Breast epithelium (tissue), 4 donors: ENCODE measurements around the gene NPY2R. TPM values are rescaled to one million over a fixed set of nuclear protein-coding genes. Genes with fewer than 3 reads are reported as not detected.

Source experiments
- DNase-seq, 2 donors: peaks; one replicate each; pipeline ENCODE4 v3.0.0-alpha.2; 2019; ENCODE audit warnings: low spot score in 2 of 2
- H3K27ac ChIP-seq, 2 donors: fragments of 200-600 bp; sonication (generic) in 1 of 2; one replicate each; pipeline ENCODE4 v1.5.1; 2016 to 2019; ENCODE audit warnings: mild to moderate bottlenecking in 1 of 2
- H3K27me3 ChIP-seq, 2 donors: fragments of 200-600 bp; sonication (generic) in 1 of 2; one replicate each; pipeline versions ENCODE4 v1.5.1 to v1.6.0; 2017 to 2019; ENCODE audit warnings: control low read depth in 1 of 2, mild to moderate bottlenecking in 1 of 2
- H3K36me3 ChIP-seq: fragments of 200-600 bp; one replicate; pipeline ENCODE4 v1.5.1; 2019
- H3K4me1 ChIP-seq, 2 donors: fragments of 200-600 bp; sonication (generic); one replicate each; pipeline ENCODE4 v1.5.1; 2016 to 2019; ENCODE audit warnings: control low read depth in 1 of 2
- H3K4me3 ChIP-seq, 3 donors: fragments of 200-600 bp; sonication (generic); 1 replicate in 2 of 3; 2 replicates in 1 of 3; pipeline ENCODE4 v1.5.1; 2016 to 2019; ENCODE audit warnings: mild to moderate bottlenecking in 3 of 3, moderate library complexity in 2 of 3
- H3K9me3 ChIP-seq, 2 donors: fragments of 200-600 bp; sonication (generic) in 1 of 2; one replicate each; pipeline ENCODE4 v1.5.1; 2016 to 2019; ENCODE audit warnings: control low read depth in 1 of 2
- POLR2A ChIP-seq: fragments of 450-650 bp; IDR thresholded peaks from one replicate; pipeline ENCODE4 v1.6.1; 2016; ENCODE audit warnings: antibody characterized with exemption, mild to moderate bottlenecking, moderate library complexity
- intact Hi-C: fragments of 100-400 bp; cut with DNase I; formaldehyde crosslinking; loops from one replicate; pipeline ENCODE4 v1.15.1; 2023; ENCODE audit warnings: low total_unique reads
- total RNA-seq, 3 donors: library from RNA; depleted of rRNA; stranded (reverse); fragments of >200 nt; gene quantifications; one replicate each; pipeline ENCODE4 v1.1.0, GENCODE V29; 2016
- TF ChIP-seq, protein P1 (sequence below), 3 donors: fragments of 450-650 bp; IDR thresholded peaks; one replicate each; pipeline ENCODE4 v1.5.1; 2016 to 2017; ENCODE audit warnings: antibody characterized with exemption in 3 of 3, mild to moderate bottlenecking in 3 of 3, moderate library complexity in 3 of 3

Gene NPY2R
- total RNA-seq, 3 donors from 2014 or later = 1.6 to 11.4 (median 4.4) TPM

DNA sequence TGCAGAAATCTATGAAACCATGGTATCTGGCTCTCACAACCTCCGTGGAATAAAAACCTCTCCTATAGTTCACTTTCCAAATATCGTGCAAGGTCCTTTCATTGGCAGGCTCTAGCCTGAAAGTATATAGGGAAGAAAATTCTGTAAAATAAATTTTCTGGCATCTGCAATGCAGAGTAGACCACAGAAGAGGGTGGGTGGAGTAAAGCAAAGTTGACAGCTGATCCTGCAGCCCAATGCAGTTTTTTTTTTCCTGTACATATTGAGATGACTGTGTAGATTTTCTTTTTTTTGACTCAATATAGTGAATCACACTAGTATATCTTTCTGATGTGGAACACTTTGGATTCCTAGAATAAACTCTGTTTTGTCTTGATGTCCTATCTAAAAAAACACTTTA, 56.7 kb downstream of the NPY2R start:
- no peaks in the 10 kb centered on the region for H3K27me3 ChIP-seq
- H3K9me3 ChIP-seq = no peaks in the 10 kb centered on the region
- DNase-seq = no peak
- H3K27ac ChIP-seq = no peak overlapping the region
- H3K4me1 ChIP-seq = no peaks in the 10 kb centered on the region
- no peak overlapping the region for H3K4me3 ChIP-seq
- no peaks in the 10 kb centered on the region for H3K36me3 ChIP-seq
- intact Hi-C loops = no loop called here
- TF ChIP-seq, protein P1, sequence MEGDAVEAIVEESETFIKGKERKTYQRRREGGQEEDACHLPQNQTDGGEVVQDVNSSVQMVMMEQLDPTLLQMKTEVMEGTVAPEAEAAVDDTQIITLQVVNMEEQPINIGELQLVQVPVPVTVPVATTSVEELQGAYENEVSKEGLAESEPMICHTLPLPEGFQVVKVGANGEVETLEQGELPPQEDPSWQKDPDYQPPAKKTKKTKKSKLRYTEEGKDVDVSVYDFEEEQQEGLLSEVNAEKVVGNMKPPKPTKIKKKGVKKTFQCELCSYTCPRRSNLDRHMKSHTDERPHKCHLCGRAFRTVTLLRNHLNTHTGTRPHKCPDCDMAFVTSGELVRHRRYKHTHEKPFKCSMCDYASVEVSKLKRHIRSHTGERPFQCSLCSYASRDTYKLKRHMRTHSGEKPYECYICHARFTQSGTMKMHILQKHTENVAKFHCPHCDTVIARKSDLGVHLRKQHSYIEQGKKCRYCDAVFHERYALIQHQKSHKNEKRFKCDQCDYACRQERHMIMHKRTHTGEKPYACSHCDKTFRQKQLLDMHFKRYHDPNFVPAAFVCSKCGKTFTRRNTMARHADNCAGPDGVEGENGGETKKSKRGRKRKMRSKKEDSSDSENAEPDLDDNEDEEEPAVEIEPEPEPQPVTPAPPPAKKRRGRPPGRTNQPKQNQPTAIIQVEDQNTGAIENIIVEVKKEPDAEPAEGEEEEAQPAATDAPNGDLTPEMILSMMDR (IDR thresholded peaks at IDR 0.05) = no peak
- no peak for TF ChIP-seq POLR2A

Other genes starting within 250 kb of the NPY2R start
- gene MAP9, start 168.3 kb downstream of the NPY2R start, total RNA-seq = 10 to 100 TPM in 1 of 3 donors, 1 to 10 TPM in 2; 8.5 to 11.9 (median 8.8) TPM